Measurements from ENCODE around the gene RDH5.
"Not testable (repeated sequence)": the region's sequence is repeated elsewhere in the genome, so short reads cannot be mapped to it uniquely, and the experiment has no call there.

The RDH5 gene

GRCh38 chr12:55745361-55746173 is 25.4 kb downstream of the RDH5 start:
- DNase-seq (ENCODE audit: low spot score) = peak; percentile 97

GRCh38 chr12:55746174-55746912 is 26.1 kb downstream of the RDH5 start:
- DNase-seq (ENCODE audit: low spot score) = no peak

- no peak for DNase-seq (ENCODE audit: low spot score)
Measured at GRCh38 chr12:55746913-55747231, 26.7 kb downstream of the RDH5 start.

GRCh38 chr12:55748230-55748993 is 28.2 kb downstream of the RDH5 start:
- no peak for DNase-seq (ENCODE audit: low spot score)

GRCh38 chr12:55755246-55755645 is 35.1 kb downstream of the RDH5 start:
- DNase-seq (ENCODE audit: low spot score) = no peak

GRCh38 chr12:55757701-55758100 is 37.5 kb downstream of the RDH5 start:
- DNase-seq (ENCODE audit: low spot score) = no peak

GRCh38 chr12:55758575-55758974 is 38.4 kb downstream of the RDH5 start:
- DNase-seq (ENCODE audit: low spot score) = not testable (repeated sequence)

- DNase-seq (ENCODE audit: low spot score) = no peak
Measured at GRCh38 chr12:55760663-55761062, 40.5 kb downstream of the RDH5 start.

- no peak for DNase-seq (ENCODE audit: low spot score)
Measured at GRCh38 chr12:55762646-55763045, 42.5 kb downstream of the RDH5 start.

GRCh38 chr12:55765736-55766290 is 45.6 kb downstream of the RDH5 start:
- DNase-seq (ENCODE audit: low spot score) = no peak

- DNase-seq (ENCODE audit: low spot score) = no peak
Measured at GRCh38 chr12:55767156-55767555, 47.0 kb downstream of the RDH5 start.

- no peak for DNase-seq (ENCODE audit: low spot score)
Measured at GRCh38 chr12:55771736-55772135, 51.5 kb downstream of the RDH5 start.
